ENCODE measurements around the gene ZNF324B.
"Not testable (repeated sequence)": the region's sequence is repeated elsewhere in the genome, so short reads cannot be mapped to it uniquely, and the experiment has no call there.

ZNF324B gene

GRCh38 chr19:58439576-58440554 lies 11.6 kb upstream of the ZNF324B start, which contains the start of gene ZNF132:
Gene ZNF132 (minus strand): TSS chr19:58440153. CDS start chr19:58439821, 332 bp downstream.
- DNase-seq (ENCODE audit: low spot score): peak; percentile 98
- TF ChIP-seq CTCF (IDR thresholded peaks at IDR 0.05; ENCODE audit: borderline replicate concordance, control extremely low read depth, extremely low read depth, insufficient read depth, missing control alignments): no peak
- in situ Hi-C loops (cut with MboI; ENCODE audit: low sequenced_read_pairs, unreplicated experiment): no loop called here

GRCh38 chr19:58440556-58440955 lies 10.9 kb upstream of the ZNF324B start:
- TF ChIP-seq CTCF (IDR thresholded peaks at IDR 0.05; ENCODE audit: borderline replicate concordance, control extremely low read depth, extremely low read depth, insufficient read depth, missing control alignments): no peak
- DNase-seq (ENCODE audit: low spot score): no peak
- in situ Hi-C loops (cut with MboI; ENCODE audit: low sequenced_read_pairs, unreplicated experiment): no loop called here

GRCh38 chr19:58442986-58443385 lies 8.4 kb upstream of the ZNF324B start:
- DNase-seq (ENCODE audit: low spot score); in situ Hi-C loops (cut with MboI; ENCODE audit: low sequenced_read_pairs, unreplicated experiment): not testable (repeated sequence)

GRCh38 chr19:58448860-58449259 lies 2.6 kb upstream of the ZNF324B start:
- in situ Hi-C loops (cut with MboI; ENCODE audit: low sequenced_read_pairs, unreplicated experiment); DNase-seq (ENCODE audit: low spot score): not testable (repeated sequence)

GRCh38 chr19:58449980-58450379 lies 1.4 kb upstream of the ZNF324B start:
- DNase-seq (ENCODE audit: low spot score); in situ Hi-C loops (cut with MboI; ENCODE audit: low sequenced_read_pairs, unreplicated experiment): not testable (repeated sequence)

- in situ Hi-C loops (cut with MboI; ENCODE audit: low sequenced_read_pairs, unreplicated experiment): no loop called here
- DNase-seq (ENCODE audit: low spot score): no peak
- TF ChIP-seq CTCF (IDR thresholded peaks at IDR 0.05; ENCODE audit: borderline replicate concordance, control extremely low read depth, extremely low read depth, insufficient read depth, missing control alignments): no peak
Observed at GRCh38 chr19:58450856-58451357, 515 bp upstream of the ZNF324B start.

GRCh38 chr19:58453743-58454142 lies 2.3 kb downstream of the ZNF324B start:
- in situ Hi-C loops (cut with MboI; ENCODE audit: low sequenced_read_pairs, unreplicated experiment): no loop called here
- no peak for DNase-seq (ENCODE audit: low spot score)

More at GRCh38 chr19:58453743-58454142, 2.3 kb downstream of the ZNF324B start:
- TF ChIP-seq CTCF (IDR thresholded peaks at IDR 0.05; ENCODE audit: borderline replicate concordance, control extremely low read depth, extremely low read depth, insufficient read depth, missing control alignments): no peak
